H4 (cell line): ENCODE results near the gene RPP40. TPM values are rescaled to one million over a fixed set of nuclear protein-coding genes. Genes with fewer than 3 reads are reported as not detected.
"Not testable (repeated sequence)": the region's sequence is repeated elsewhere in the genome, so short reads cannot be mapped to it uniquely, and the experiment has no call there.

ENCODE experiments used
- DNase-seq: peaks from one replicate; pipeline ENCODE4 v3.0.0-alpha.2; 2015; ENCODE audit warnings: low spot score
- total RNA-seq: library from RNA; depleted of rRNA; stranded (reverse); fragments of >200 nt; shearing (Covaris generic); gene quantifications from 2 replicates; pipeline ENCODE4 v1.2.3, GENCODE V29; 2014

RPP40 gene
- total RNA-seq, 1 experiment from 2014 or later = 43.2 TPM

- no peak for DNase-seq
Measured at GRCh38 chr6:5020142-5020541, 16.3 kb upstream of the RPP40 start.

GRCh38 chr6:5014072-5014561, 10.3 kb upstream of the RPP40 start:
- DNase-seq = no peak

DNA sequence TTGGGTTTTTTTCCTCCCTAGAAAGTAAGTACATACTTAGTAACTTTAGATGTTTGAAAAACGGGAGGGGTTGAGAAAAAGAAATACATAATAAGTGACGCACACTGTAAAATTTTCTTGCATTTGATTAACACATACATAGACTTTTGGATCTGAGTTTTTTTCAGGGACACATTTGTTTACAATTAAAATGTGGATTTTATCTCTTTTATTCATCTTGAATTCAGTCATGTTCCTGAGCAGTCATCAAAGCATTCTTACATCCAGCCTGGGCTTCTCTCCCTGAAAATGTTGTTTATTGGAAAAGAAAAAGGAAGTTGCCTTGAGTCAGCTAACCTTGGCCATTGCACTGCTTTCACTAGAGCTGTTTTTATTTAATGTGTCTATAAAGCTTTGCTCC, 8.7 kb upstream of the RPP40 start:
- DNase-seq = no peak

DNA sequence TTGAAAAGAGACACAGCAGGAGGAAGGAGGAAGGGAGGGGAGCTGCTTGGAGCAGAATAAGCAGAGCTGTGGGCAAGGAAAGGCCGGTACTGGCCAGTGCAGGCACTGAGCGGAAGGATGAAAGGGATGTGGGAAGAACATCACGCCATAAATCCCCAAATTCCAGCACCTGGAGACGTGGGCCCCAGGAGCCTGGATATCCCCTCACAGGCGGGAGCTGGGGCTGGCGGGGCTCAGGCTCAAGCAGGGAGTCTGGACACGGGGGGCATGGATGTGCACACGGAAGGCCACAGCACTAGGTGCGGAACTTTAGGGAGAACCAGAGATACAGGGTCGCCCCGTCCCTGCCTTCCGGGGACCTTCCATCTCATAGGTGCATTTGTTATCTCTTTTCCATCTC, 7.5 kb upstream of the RPP40 start:
- DNase-seq = no peak

DNA sequence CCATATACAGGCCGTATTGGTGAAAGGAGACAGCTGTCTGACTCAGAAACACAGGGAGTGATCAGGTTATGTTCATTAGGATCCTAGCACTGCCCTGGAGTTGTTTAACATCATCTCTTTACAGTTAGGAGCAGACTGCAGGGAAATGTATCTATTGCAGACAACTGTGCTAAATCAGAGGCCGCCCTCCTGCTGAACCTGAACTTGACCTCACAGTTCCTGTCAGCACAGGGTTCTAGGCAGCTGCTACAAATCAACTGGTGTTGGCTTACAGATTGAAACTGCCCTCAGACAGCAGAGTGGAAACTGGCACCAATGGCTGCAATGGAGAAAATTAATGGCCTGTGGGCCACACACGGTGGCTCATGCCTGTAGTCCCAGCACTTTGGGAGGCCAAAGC, 3.7 kb upstream of the RPP40 start:
- DNase-seq = no peak

DNA sequence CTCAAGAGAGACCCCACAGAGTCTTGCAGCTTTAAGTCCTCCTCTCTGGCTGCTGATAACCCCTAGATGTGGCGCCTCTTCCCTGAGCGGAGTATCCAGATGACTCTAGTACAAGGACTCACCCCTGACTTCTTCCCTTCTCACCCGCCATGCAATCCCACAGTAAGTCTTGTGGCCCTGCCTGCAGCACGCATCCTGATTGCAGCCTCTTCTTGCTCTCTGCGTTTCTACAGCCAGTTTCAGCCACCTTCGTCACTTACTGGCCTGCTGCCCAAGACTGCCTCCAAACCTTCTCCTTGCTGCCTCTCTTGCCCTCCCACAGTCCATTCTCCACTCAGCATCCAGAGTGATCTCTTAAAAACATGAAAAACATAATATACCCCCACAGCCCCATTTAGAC, 2.4 kb upstream of the RPP40 start:
- no peak for DNase-seq

GRCh38 chr6:5005038-5005433, 1.2 kb upstream of the RPP40 start:
- DNase-seq = not testable (repeated sequence)

DNA sequence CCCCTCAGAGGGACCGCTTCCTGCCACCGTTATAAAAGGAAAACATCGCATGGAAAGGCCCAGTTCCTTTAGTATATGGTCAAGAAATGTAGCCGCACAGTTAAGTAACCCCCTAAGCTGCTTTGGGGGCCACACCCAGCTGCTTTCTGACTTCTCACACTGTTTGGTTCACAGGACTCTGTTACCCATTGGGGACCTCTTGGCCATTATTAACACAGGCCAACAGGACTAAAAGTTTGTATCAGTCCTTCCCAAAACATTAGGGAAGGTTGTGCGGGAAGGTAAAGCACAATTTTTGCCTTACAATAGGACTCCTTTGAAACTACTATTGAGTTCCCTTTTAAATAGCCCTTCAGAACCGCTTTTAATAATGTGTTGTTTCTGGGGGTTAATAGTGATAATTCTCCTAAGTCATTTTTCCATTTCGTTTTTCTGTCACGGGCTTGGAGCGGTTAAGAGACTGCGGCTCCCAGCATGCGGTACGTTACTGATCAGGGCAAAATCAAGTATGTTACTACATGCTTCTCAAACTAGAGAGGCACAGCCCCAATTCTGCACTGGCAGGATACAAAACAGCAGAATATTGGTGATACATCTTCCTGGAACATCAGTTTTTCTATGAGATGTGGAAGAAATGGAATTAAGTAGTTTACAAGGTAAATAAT, 668 bp upstream of the RPP40 start:
- no peak for DNase-seq

- DNase-seq = no peak
Measured at GRCh38 chr6:4999586-4999985, 4.3 kb downstream of the RPP40 start.

GRCh38 chr6:4997862-4998261, 6.0 kb downstream of the RPP40 start:
- no peak for DNase-seq

- DNase-seq = no peak
Measured at GRCh38 chr6:4994741-4995140, 9.1 kb downstream of the RPP40 start.

- no peak for DNase-seq
Measured at GRCh38 chr6:4987432-4987831, 16.4 kb downstream of the RPP40 start.

- no peak for DNase-seq
Measured at GRCh38 chr6:4986999-4987398, 16.8 kb downstream of the RPP40 start.

GRCh38 chr6:4983322-4983721, 20.5 kb downstream of the RPP40 start:
- DNase-seq = no peak

DNA sequence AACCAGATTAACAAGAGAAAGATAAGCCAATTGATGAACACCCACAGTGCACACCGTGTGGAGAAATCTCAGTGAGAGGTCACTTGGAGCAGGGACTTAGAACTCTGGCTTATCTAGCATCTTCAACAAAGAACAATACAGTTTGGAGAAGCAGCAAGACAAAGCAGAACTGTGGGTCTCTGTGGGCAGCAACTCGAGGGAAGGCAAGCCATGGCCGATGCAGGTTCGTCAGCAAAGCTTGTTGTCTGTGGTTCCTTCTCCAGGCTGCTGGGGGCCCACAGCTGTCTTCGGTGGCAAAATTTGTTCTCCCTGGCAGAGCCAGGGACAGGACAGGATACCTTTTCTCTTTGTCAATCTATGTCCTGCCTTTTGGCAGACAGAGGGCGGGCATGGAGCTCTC, 22.1 kb downstream of the RPP40 start:
- DNase-seq = no peak

DNA sequence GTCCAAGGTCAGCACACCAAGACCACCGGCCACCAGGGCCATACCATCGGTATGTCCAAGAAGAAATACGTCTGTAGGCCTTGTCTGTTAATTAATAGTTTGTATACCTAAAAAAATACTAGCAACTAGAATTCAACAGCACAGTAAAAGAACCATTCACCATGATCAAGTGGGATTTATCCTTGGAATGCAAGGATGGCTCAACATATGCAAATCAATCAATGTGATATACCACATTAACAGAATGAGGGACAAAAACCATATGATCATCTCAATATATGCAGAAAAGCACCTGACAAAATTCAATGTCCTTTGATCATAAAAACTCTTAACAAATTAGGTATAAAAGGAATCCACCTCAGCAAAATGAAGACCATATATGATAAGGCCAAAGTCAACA, 24.4 kb downstream of the RPP40 start:
- no peak for DNase-seq

GRCh38 chr6:4977468-4977867, 26.4 kb downstream of the RPP40 start:
- no peak for DNase-seq

DNA sequence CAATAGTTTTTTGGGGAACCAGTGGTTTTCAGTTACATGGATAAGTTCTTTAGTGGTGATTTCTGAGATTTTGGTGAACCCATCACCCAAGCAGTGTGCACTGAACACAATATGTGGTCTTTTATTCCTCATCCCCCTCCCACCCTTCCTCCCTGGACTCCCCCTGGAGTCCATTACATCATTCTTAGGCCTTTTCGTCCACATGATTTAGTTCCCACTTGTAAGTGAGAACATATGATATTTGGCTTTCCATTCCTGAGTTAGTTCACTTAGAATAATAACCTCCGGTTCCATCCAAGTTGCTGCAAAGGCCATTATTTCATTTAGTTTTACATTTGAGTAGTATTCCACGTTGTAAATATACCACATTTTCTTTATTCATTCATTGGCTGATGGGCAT, 28.3 kb downstream of the RPP40 start:
- DNase-seq = no peak

- no peak for DNase-seq
Measured at GRCh38 chr6:4974962-4975361, 28.9 kb downstream of the RPP40 start.

GRCh38 chr6:4973982-4974745, 29.7 kb downstream of the RPP40 start:
- DNase-seq = no peak

DNA sequence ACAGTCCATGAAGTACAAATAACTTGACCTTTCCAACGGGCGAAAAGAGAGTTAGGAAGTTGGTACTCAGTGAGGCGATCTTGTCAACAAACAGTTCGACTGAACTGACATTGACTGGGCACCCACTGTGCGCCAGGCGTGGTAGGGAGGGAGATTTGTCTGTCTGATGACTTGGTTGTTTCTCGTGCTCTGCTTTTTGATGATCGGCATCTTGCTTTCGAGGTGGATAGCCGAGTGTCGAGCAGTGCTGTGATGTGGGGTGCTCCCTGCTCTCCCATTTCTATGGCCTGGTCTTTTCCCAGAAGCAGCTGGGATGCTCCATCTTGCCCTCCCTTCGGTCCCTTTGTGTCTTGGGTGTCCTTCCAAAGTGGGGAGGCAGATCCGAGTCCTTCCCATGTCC, 30.4 kb downstream of the RPP40 start:
- no peak for DNase-seq

DNA sequence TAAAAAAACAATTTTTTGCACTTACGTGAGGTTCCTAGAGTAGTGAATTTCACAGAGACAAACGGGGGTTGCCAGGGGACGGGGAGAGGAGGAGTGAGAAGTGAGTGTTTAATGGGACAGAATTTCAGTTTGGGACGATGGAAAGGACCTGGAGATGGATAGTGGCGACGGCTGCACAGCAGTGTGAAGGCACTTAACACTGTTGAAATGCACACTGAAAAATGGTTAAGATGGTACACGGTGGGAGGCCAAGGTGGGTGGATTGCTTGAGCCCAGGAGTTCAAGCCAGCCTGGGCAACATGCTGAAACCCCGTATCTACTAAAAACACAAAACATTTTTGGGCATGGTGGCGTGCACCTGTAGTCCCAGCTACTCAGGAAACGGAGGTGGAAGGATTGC, 31.4 kb downstream of the RPP40 start:
- DNase-seq = no peak

GRCh38 chr6:4971851-4972250, 32.0 kb downstream of the RPP40 start:
- no peak for DNase-seq
